GM21423 (cell line): ENCODE measurements around the gene ARHGEF38.
A peak's percentile ranks its signal among the peaks of the same experiment; 100 is the strongest.
"Not testable (repeated sequence)": the region's sequence is repeated elsewhere in the genome, so short reads cannot be mapped to it uniquely, and the experiment has no call there.

ENCODE experiments used
- ATAC-seq: cut with Tn5 transposase; IDR thresholded peaks from one replicate; pipeline ENCODE4 v1.9.1; 2021; ENCODE audit warnings: mild to moderate bottlenecking, moderate library complexity; ENCODE audit not compliant: unreplicated experiment

The ARHGEF38 gene

GRCh38 chr4:105644257-105644656 lies 91.8 kb downstream of the ARHGEF38 start:
- no peak for ATAC-seq

- no peak for ATAC-seq
These were observed 93.0 kb downstream of the ARHGEF38 start for GRCh38 chr4:105645440-105645839.

GRCh38 chr4:105650190-105650589 lies 97.8 kb downstream of the ARHGEF38 start:
- no peak for ATAC-seq

GRCh38 chr4:105651884-105652283 lies 99.5 kb downstream of the ARHGEF38 start:
- no peak for ATAC-seq

- no peak for ATAC-seq
These were observed 100.0 kb downstream of the ARHGEF38 start for GRCh38 chr4:105652286-105652888.

- ATAC-seq = no peak
These were observed 104.8 kb downstream of the ARHGEF38 start for GRCh38 chr4:105657117-105657765.

GRCh38 chr4:105659190-105659589 lies 106.8 kb downstream of the ARHGEF38 start:
- ATAC-seq = no peak

- ATAC-seq = no peak
These were observed 108.6 kb downstream of the ARHGEF38 start for GRCh38 chr4:105661028-105661427.

GRCh38 chr4:105662935-105663675 lies 110.7 kb downstream of the ARHGEF38 start:
- no peak for ATAC-seq

- peak; percentile 64 for ATAC-seq
These were observed 114.3 kb downstream of the ARHGEF38 start for GRCh38 chr4:105666693-105667092.

- no peak for ATAC-seq
These were observed 118.3 kb downstream of the ARHGEF38 start for GRCh38 chr4:105670684-105671083.

- no peak for ATAC-seq
These were observed 118.9 kb downstream of the ARHGEF38 start for GRCh38 chr4:105671301-105671700.

- ATAC-seq = no peak
These were observed 121.6 kb downstream of the ARHGEF38 start for GRCh38 chr4:105674011-105674410.

- no peak for ATAC-seq
These were observed 125.3 kb downstream of the ARHGEF38 start for GRCh38 chr4:105677709-105678108.

GRCh38 chr4:105679186-105679585 lies 126.8 kb downstream of the ARHGEF38 start:
- no peak for ATAC-seq

GRCh38 chr4:105683038-105683437 lies 130.6 kb downstream of the ARHGEF38 start:
- no peak for ATAC-seq

GRCh38 chr4:105686571-105686970 lies 134.2 kb downstream of the ARHGEF38 start:
- no peak for ATAC-seq

GRCh38 chr4:105694812-105695211 lies 142.4 kb downstream of the ARHGEF38 start:
- not testable (repeated sequence) for ATAC-seq

- ATAC-seq = not testable (repeated sequence)
These were observed 143.4 kb downstream of the ARHGEF38 start for GRCh38 chr4:105695832-105696231.

GRCh38 chr4:105698607-105699006 lies 146.2 kb downstream of the ARHGEF38 start:
- ATAC-seq = no peak

- no peak for ATAC-seq
These were observed 155.4 kb downstream of the ARHGEF38 start for GRCh38 chr4:105707782-105708180.
